Activated naive CD8-positive, alpha-beta T cell (primary cell): ENCODE data around the gene MBOAT7.

Experiments used
- H3K27ac Mint-ChIP-seq: one replicate; pipeline ENCODE4 v1.8.0; 2021; ENCODE audit warnings: mixed read lengths
- H3K27me3 Mint-ChIP-seq: one replicate; pipeline ENCODE4 v1.8.0; 2021; ENCODE audit warnings: mixed read lengths
- H3K36me3 Mint-ChIP-seq: one replicate; pipeline ENCODE4 v1.8.0; 2021; ENCODE audit warnings: mixed read lengths
- H3K4me1 Mint-ChIP-seq: one replicate; pipeline ENCODE4 v1.8.0; 2021; ENCODE audit warnings: low read depth, mixed read lengths
- H3K4me3 Mint-ChIP-seq: one replicate; pipeline ENCODE4 v1.8.0; 2021; ENCODE audit warnings: mild to moderate bottlenecking, mixed read lengths
- H3K9me3 Mint-ChIP-seq: one replicate; pipeline ENCODE4 v1.8.0; 2021; ENCODE audit warnings: low read depth, mixed read lengths

Gene MBOAT7

GRCh38 chr19:54152267-54152666, 37.1 kb downstream of the MBOAT7 start:
- Mint-ChIP-seq H3K27me3 (no peaks in the 10 kb centered on the region), H3K4me3 (no peak overlapping the region), H3K27ac (no peak overlapping the region), H3K36me3 (peaks cover 7% of the 10 kb centered on the region), H3K4me1 (peaks cover 38% of the 10 kb centered on the region), H3K9me3 (no peaks in the 10 kb centered on the region)

GRCh38 chr19:54151362-54152035, 37.9 kb downstream of the MBOAT7 start:
- Mint-ChIP-seq H3K27ac (peak overlapping the region; percentile 75), H3K4me1 (peaks cover 32% of the 10 kb centered on the region), H3K9me3 (no peaks in the 10 kb centered on the region), H3K27me3 (no peaks in the 10 kb centered on the region), H3K36me3 (peaks cover 9% of the 10 kb centered on the region), H3K4me3 (no peak overlapping the region)

- Mint-ChIP-seq H3K9me3 (no peaks in the 10 kb centered on the region), H3K4me3 (no peak overlapping the region), H3K27me3 (no peaks in the 10 kb centered on the region), H3K27ac (no peak overlapping the region), H3K4me1 (peaks cover 18% of the 10 kb centered on the region), H3K36me3 (peaks cover 3% of the 10 kb centered on the region)
These were observed 40.2 kb downstream of the MBOAT7 start for GRCh38 chr19:54149021-54149812.

- H3K36me3 Mint-ChIP-seq: peaks cover 3% of the 10 kb centered on the region
- H3K4me1 Mint-ChIP-seq: peaks cover 11% of the 10 kb centered on the region
- H3K27me3 Mint-ChIP-seq: no peaks in the 10 kb centered on the region
- H3K4me3 Mint-ChIP-seq: no peak overlapping the region
- H3K27ac Mint-ChIP-seq: no peak overlapping the region
- H3K9me3 Mint-ChIP-seq: no peaks in the 10 kb centered on the region
These were observed 41.2 kb downstream of the MBOAT7 start for GRCh38 chr19:54148158-54148557.

- Mint-ChIP-seq H3K36me3 (peaks cover 3% of the 10 kb centered on the region), H3K4me3 (no peak overlapping the region), H3K27me3 (no peaks in the 10 kb centered on the region), H3K9me3 (no peaks in the 10 kb centered on the region), H3K4me1 (peaks cover 10% of the 10 kb centered on the region), H3K27ac (no peak overlapping the region)
These were observed 41.7 kb downstream of the MBOAT7 start for GRCh38 chr19:54147676-54148075.

- H3K36me3 Mint-ChIP-seq: peaks cover 3% of the 10 kb centered on the region
- H3K27ac Mint-ChIP-seq: no peak overlapping the region
- no peak overlapping the region for H3K4me3 Mint-ChIP-seq
- no peaks in the 10 kb centered on the region for H3K9me3 Mint-ChIP-seq
- H3K4me1 Mint-ChIP-seq: peaks cover 18% of the 10 kb centered on the region
- H3K27me3 Mint-ChIP-seq: no peaks in the 10 kb centered on the region
These were observed 43.7 kb downstream of the MBOAT7 start for GRCh38 chr19:54145541-54146158.

GRCh38 chr19:54142166-54142780, 47.1 kb downstream of the MBOAT7 start:
- no peaks in the 10 kb centered on the region for H3K9me3 Mint-ChIP-seq
- peaks cover 32% of the 10 kb centered on the region for H3K4me1 Mint-ChIP-seq
- no peak overlapping the region for H3K4me3 Mint-ChIP-seq
- no peaks in the 10 kb centered on the region for H3K27me3 Mint-ChIP-seq
- H3K27ac Mint-ChIP-seq: no peak overlapping the region
- H3K36me3 Mint-ChIP-seq: peaks cover 3% of the 10 kb centered on the region

- Mint-ChIP-seq H3K27ac (peak overlapping the region; percentile 61), H3K9me3 (no peaks in the 10 kb centered on the region), H3K27me3 (no peaks in the 10 kb centered on the region), H3K36me3 (no peaks in the 10 kb centered on the region), H3K4me3 (no peak overlapping the region), H3K4me1 (peaks cover 38% of the 10 kb centered on the region)
These were observed 48.0 kb downstream of the MBOAT7 start for GRCh38 chr19:54141356-54141755.

- no peaks in the 10 kb centered on the region for H3K27me3 Mint-ChIP-seq
- H3K4me1 Mint-ChIP-seq: peaks cover 45% of the 10 kb centered on the region
- no peaks in the 10 kb centered on the region for H3K9me3 Mint-ChIP-seq
- H3K4me3 Mint-ChIP-seq: peak overlapping the region; percentile 94
- H3K27ac Mint-ChIP-seq: peak overlapping the region; percentile 96
- no peaks in the 10 kb centered on the region for H3K36me3 Mint-ChIP-seq
These were observed 50.7 kb downstream of the MBOAT7 start for GRCh38 chr19:54138489-54139256.

- H3K4me1 Mint-ChIP-seq: peaks cover 45% of the 10 kb centered on the region
- H3K9me3 Mint-ChIP-seq: no peaks in the 10 kb centered on the region
- H3K27ac Mint-ChIP-seq: peak within 1 kb of the TSS; percentile 96
- no peaks in the 10 kb centered on the region for H3K27me3 Mint-ChIP-seq
- no peaks in the 10 kb centered on the region for H3K36me3 Mint-ChIP-seq
- peak within 1 kb of the TSS; percentile 94 for H3K4me3 Mint-ChIP-seq
These were observed 51.5 kb downstream of the MBOAT7 start, which contains the start of gene CNOT3 for GRCh38 chr19:54137699-54138488. TSS of gene CNOT3 (plus strand) at chr19:54137762. CDS start at chr19:54142979, 5,217 bp downstream.

- Mint-ChIP-seq H3K4me3 (peak overlapping the region; percentile 89), H3K36me3 (no peaks in the 10 kb centered on the region), H3K27ac (peak overlapping the region; percentile 90), H3K9me3 (no peaks in the 10 kb centered on the region), H3K27me3 (no peaks in the 10 kb centered on the region), H3K4me1 (peaks cover 45% of the 10 kb centered on the region)
These were observed 52.3 kb downstream of the MBOAT7 start for GRCh38 chr19:54136864-54137698.

GRCh38 chr19:54136086-54136863, 53.1 kb downstream of the MBOAT7 start:
- Mint-ChIP-seq H3K36me3 (peaks cover 2% of the 10 kb centered on the region), H3K9me3 (no peaks in the 10 kb centered on the region), H3K4me3 (peak overlapping the region; percentile 89), H3K27ac (peak overlapping the region; percentile 76), H3K27me3 (no peaks in the 10 kb centered on the region), H3K4me1 (peaks cover 38% of the 10 kb centered on the region)
